ENCODE measurements around the gene SLC9A9.

DNA sequence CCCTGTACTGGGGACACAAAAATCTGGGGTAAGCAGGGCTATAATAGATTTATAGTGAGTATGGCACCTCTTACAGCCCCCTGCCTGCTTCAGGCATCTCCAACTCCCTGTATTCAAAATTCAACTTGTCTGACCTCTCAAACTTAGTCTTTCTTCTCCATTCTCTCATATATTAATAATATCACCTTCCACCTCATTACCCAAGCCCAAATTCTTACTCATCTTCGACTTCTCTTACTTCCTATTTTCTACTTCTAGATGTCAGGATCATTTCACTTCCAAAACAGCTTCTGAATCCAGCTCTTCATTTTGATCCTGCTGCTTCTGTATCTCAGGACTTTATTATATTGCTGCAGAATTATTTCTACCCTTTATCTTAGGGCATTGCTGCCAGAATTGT is 438.0 kb downstream of the SLC9A9 start:
- TF ChIP-seq GABPA (IDR thresholded peaks at IDR 0.05; ENCODE audit: low read depth), result no peak
- no peak for TF ChIP-seq POLR2AphosphoS5 (IDR thresholded peaks at IDR 0.05; ENCODE audit: low read depth)
- TF ChIP-seq, protein P1, sequence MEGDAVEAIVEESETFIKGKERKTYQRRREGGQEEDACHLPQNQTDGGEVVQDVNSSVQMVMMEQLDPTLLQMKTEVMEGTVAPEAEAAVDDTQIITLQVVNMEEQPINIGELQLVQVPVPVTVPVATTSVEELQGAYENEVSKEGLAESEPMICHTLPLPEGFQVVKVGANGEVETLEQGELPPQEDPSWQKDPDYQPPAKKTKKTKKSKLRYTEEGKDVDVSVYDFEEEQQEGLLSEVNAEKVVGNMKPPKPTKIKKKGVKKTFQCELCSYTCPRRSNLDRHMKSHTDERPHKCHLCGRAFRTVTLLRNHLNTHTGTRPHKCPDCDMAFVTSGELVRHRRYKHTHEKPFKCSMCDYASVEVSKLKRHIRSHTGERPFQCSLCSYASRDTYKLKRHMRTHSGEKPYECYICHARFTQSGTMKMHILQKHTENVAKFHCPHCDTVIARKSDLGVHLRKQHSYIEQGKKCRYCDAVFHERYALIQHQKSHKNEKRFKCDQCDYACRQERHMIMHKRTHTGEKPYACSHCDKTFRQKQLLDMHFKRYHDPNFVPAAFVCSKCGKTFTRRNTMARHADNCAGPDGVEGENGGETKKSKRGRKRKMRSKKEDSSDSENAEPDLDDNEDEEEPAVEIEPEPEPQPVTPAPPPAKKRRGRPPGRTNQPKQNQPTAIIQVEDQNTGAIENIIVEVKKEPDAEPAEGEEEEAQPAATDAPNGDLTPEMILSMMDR (IDR thresholded peaks at IDR 0.05; ENCODE audit: insufficient read depth, low read length), result no peak

Data from HL-60 (cell line).